A673 (cell line): ENCODE measurements around the gene ISYNA1.

Experiments
- CTCF ChIP-seq: fragments of 300-800, 200-600 bp; sonication (generic); conservative IDR thresholded peaks from 2 replicates; pipeline ENCODE4 v1.5.1; 2017; ENCODE audit warnings: low read depth, mild to moderate bottlenecking, antibody characterized with exemption, low read length, moderate library complexity, mixed read lengths
- EZH2 ChIP-seq: fragments of 200-600 bp; sonication (generic); IDR thresholded peaks from 2 replicates; pipeline ENCODE4 v1.6.1; 2017; ENCODE audit warnings: borderline replicate concordance, low read depth, mild to moderate bottlenecking, mixed read lengths, antibody characterized with exemption, low read length; ENCODE audit not compliant: poor library complexity, severe bottlenecking

GRCh38 chr19:18406749-18407148, 31.2 kb downstream of the ISYNA1 start:
- TF ChIP-seq CTCF: no peak
- no peak for TF ChIP-seq EZH2
